Measurements from ENCODE around the gene BICC1.

Gene BICC1

DNA sequence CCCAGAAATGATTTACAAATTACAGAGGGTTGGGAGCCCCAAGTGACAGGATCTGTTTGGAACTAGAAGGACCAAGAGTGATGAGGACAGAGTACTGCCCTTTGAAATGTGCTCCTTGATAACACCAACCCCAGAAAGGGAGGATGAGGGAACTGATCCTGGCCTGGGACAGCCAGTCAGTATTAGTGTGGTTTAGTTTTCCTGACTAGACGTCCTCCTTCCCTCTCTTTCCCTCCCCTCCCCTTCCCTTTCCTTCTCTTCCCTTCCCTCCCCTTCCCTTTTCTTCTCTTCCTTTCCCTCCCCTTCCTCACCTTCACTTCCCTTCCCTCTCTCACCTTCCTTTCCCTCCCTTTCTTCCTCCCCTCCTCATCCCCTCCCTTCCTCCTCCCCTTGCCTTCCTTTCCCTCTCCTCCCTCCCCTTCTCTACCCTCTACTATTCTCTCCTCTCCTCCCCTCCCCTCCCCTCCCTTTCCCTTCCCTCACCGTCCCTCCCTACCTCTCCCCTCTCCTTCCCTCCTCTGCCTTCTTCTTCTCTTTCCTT is 31.0 kb upstream of the BICC1 start:
- no peak overlapping the region for H3K4me2 ChIP-seq (ENCODE audit: low read length)
- no peak for DNase-seq
- no peak overlapping the region for H3K18ac ChIP-seq (ENCODE audit: low read length)
- no peak overlapping the region for H2BK5ac ChIP-seq (ENCODE audit: low read length)
- H2BK15ac ChIP-seq (replicated peaks; ENCODE audit: low read depth) = no peak overlapping the region
- H3K4me1 ChIP-seq (ENCODE audit: control insufficient read depth, low read depth, low read length) = no peaks in the 10 kb centered on the region
- H3K79me1 ChIP-seq (ENCODE audit: low read length) = no peaks in the 10 kb centered on the region
- no peak overlapping the region for H3K4me3 ChIP-seq (ENCODE audit: low read length)
- no peaks in the 10 kb centered on the region for H3K27me3 ChIP-seq (ENCODE audit: insufficient read depth, low read length, poor library complexity)
- no peak overlapping the region for H3K56ac ChIP-seq (ENCODE audit: low read length)
- no peak overlapping the region for H3K4ac ChIP-seq (ENCODE audit: low read depth, low read length)
- H3K9ac ChIP-seq (ENCODE audit: low read length) = no peak overlapping the region
- no CpG with 5 or more reads among the region's 2 CpGs for WGBS (ENCODE audit: extremely low coverage, insufficient coverage, low lambda C conversion rate)
- no peak overlapping the region for H2BK120ac ChIP-seq (ENCODE audit: low read depth, low read length)
- no peak overlapping the region for H2AK5ac ChIP-seq (ENCODE audit: low read length)
- H3K23ac ChIP-seq (ENCODE audit: low read length) = no peak overlapping the region
- H3K27ac ChIP-seq (ENCODE audit: low read depth, low read length) = no peak overlapping the region
- no peaks in the 10 kb centered on the region for H3K36me3 ChIP-seq (ENCODE audit: control insufficient read depth, insufficient read depth, low read length)
- no peak overlapping the region for H4K5ac ChIP-seq (ENCODE audit: low read length)
- no peak overlapping the region for H4K8ac ChIP-seq (ENCODE audit: low read depth, low read length)
- no peaks in the 10 kb centered on the region for H3K79me2 ChIP-seq (ENCODE audit: control insufficient read depth, insufficient read depth, low read length)

- WGBS (ENCODE audit: extremely low coverage, insufficient coverage, low lambda C conversion rate) = no CpG with 5 or more reads among the region's 1 CpG
Observed at GRCh38 chr10:58486821-58487220, 25.9 kb upstream of the BICC1 start.

DNA sequence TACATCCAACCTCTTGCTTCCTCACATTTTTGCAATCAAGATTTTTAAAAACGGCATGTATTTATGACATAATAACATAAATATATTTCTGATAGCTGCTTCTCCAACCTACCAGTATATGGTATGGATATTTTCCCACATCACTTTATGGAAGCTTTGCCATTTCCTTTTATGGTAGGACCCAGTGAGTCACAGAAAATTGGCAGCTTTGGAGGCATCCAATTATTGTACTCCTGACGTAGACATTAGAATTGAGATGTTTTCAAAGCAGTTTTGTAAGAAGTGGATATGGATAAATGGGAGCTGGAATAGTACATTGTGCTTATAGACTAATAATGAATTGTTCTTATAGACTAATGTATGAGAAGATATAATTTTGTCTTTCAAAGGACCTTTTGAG is 23.8 kb upstream of the BICC1 start:
- no peak overlapping the region for H3K27ac ChIP-seq (ENCODE audit: low read depth, low read length)
- H2AK5ac ChIP-seq (ENCODE audit: low read length) = no peak overlapping the region
- H3K18ac ChIP-seq (ENCODE audit: low read length) = no peak overlapping the region
- no peak overlapping the region for H3K4me3 ChIP-seq (ENCODE audit: low read length)
- no peaks in the 10 kb centered on the region for H3K79me1 ChIP-seq (ENCODE audit: low read length)
- no peaks in the 10 kb centered on the region for H3K36me3 ChIP-seq (ENCODE audit: control insufficient read depth, insufficient read depth, low read length)
- H3K4ac ChIP-seq (ENCODE audit: low read depth, low read length) = no peak overlapping the region
- H3K27me3 ChIP-seq (ENCODE audit: insufficient read depth, low read length, poor library complexity) = no peaks in the 10 kb centered on the region
- H2BK120ac ChIP-seq (ENCODE audit: low read depth, low read length) = no peak overlapping the region
- H4K5ac ChIP-seq (ENCODE audit: low read length) = no peak overlapping the region
- H3K79me2 ChIP-seq (ENCODE audit: control insufficient read depth, insufficient read depth, low read length) = no peaks in the 10 kb centered on the region
- H3K9ac ChIP-seq (ENCODE audit: low read length) = no peak overlapping the region
- no peak overlapping the region for H2BK5ac ChIP-seq (ENCODE audit: low read length)
- no peak overlapping the region for H2BK15ac ChIP-seq (replicated peaks; ENCODE audit: low read depth)
- H3K4me1 ChIP-seq (ENCODE audit: control insufficient read depth, low read depth, low read length) = no peaks in the 10 kb centered on the region
- H3K56ac ChIP-seq (ENCODE audit: low read length) = no peak overlapping the region
- DNase-seq = no peak
- no peak overlapping the region for H4K8ac ChIP-seq (ENCODE audit: low read depth, low read length)
- H3K4me2 ChIP-seq (ENCODE audit: low read length) = no peak overlapping the region
- no peak overlapping the region for H3K23ac ChIP-seq (ENCODE audit: low read length)
- WGBS (ENCODE audit: extremely low coverage, insufficient coverage, low lambda C conversion rate) = no CpG with 5 or more reads among the region's 2 CpGs

More at GRCh38 chr10:58486821-58487220, 25.9 kb upstream of the BICC1 start:
- H3K9ac ChIP-seq (ENCODE audit: low read length) = no peak overlapping the region
- no peak overlapping the region for H2BK120ac ChIP-seq (ENCODE audit: low read depth, low read length)
- H2AK5ac ChIP-seq (ENCODE audit: low read length) = no peak overlapping the region
- no peaks in the 10 kb centered on the region for H3K4me1 ChIP-seq (ENCODE audit: control insufficient read depth, low read depth, low read length)
- H3K4me3 ChIP-seq (ENCODE audit: low read length) = no peak overlapping the region
- no peaks in the 10 kb centered on the region for H3K79me1 ChIP-seq (ENCODE audit: low read length)
- H3K4ac ChIP-seq (ENCODE audit: low read depth, low read length) = no peak overlapping the region
- no peak overlapping the region for H2BK5ac ChIP-seq (ENCODE audit: low read length)
- H4K5ac ChIP-seq (ENCODE audit: low read length) = no peak overlapping the region
- no peak overlapping the region for H4K8ac ChIP-seq (ENCODE audit: low read depth, low read length)
- no peak for DNase-seq
- H2BK15ac ChIP-seq (replicated peaks; ENCODE audit: low read depth) = no peak overlapping the region
- H3K27me3 ChIP-seq (ENCODE audit: insufficient read depth, low read length, poor library complexity) = no peaks in the 10 kb centered on the region
- H3K27ac ChIP-seq (ENCODE audit: low read depth, low read length) = no peak overlapping the region
- no peak overlapping the region for H3K56ac ChIP-seq (ENCODE audit: low read length)
- no peak overlapping the region for H3K23ac ChIP-seq (ENCODE audit: low read length)
- no peak overlapping the region for H3K18ac ChIP-seq (ENCODE audit: low read length)
- H3K36me3 ChIP-seq (ENCODE audit: control insufficient read depth, insufficient read depth, low read length) = no peaks in the 10 kb centered on the region
- H3K4me2 ChIP-seq (ENCODE audit: low read length) = no peak overlapping the region
- H3K79me2 ChIP-seq (ENCODE audit: control insufficient read depth, insufficient read depth, low read length) = no peaks in the 10 kb centered on the region

DNA sequence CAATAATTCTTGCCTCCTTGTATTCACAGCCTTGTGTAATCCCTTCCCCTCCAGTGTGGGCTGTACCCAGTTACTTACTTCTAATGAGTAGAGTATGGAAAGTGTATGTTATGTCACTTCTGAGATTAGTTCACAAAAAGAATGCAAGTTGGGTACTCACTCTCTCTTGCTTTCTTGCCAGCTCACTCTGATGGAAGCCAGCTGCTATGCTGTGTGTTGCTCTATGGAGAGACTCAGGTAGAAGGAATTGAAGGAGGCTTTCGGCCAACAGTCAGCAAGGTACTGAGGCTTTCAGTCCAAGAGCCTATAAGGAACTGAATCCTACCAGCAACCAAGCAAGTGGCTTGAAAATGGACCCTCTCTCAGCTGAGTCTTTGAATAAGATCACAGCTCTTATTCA is 9.7 kb upstream of the BICC1 start:
- Histone ChIP-seq H3K4me3 (ENCODE audit: low read length) (no peak overlapping the region), H3K9ac (ENCODE audit: low read length) (no peak overlapping the region), H2AK5ac (ENCODE audit: low read length) (no peak overlapping the region), H3K4me1 (ENCODE audit: control insufficient read depth, low read depth, low read length) (no peaks in the 10 kb centered on the region), H2BK120ac (ENCODE audit: low read depth, low read length) (no peak overlapping the region), H3K18ac (ENCODE audit: low read length) (no peak overlapping the region), H2BK5ac (ENCODE audit: low read length) (no peak overlapping the region), H2BK15ac (replicated peaks; ENCODE audit: low read depth) (no peak overlapping the region), H3K27me3 (ENCODE audit: insufficient read depth, low read length, poor library complexity) (no peaks in the 10 kb centered on the region), H3K27ac (ENCODE audit: low read depth, low read length) (no peak overlapping the region), H3K4me2 (ENCODE audit: low read length) (no peak overlapping the region), H3K36me3 (ENCODE audit: control insufficient read depth, insufficient read depth, low read length) (no peaks in the 10 kb centered on the region), H4K8ac (ENCODE audit: low read depth, low read length) (no peak overlapping the region), H4K5ac (ENCODE audit: low read length) (no peak overlapping the region), H3K4ac (ENCODE audit: low read depth, low read length) (no peak overlapping the region), H3K79me1 (ENCODE audit: low read length) (no peaks in the 10 kb centered on the region), H3K56ac (ENCODE audit: low read length) (no peak overlapping the region), H3K23ac (ENCODE audit: low read length) (no peak overlapping the region), H3K79me2 (ENCODE audit: control insufficient read depth, insufficient read depth, low read length) (no peaks in the 10 kb centered on the region)
- DNase-seq = no peak
- whole genome bisulfite sequencing (ENCODE audit: extremely low coverage, insufficient coverage, low lambda C conversion rate) = no CpG with 5 or more reads among the region's 1 CpG

DNA sequence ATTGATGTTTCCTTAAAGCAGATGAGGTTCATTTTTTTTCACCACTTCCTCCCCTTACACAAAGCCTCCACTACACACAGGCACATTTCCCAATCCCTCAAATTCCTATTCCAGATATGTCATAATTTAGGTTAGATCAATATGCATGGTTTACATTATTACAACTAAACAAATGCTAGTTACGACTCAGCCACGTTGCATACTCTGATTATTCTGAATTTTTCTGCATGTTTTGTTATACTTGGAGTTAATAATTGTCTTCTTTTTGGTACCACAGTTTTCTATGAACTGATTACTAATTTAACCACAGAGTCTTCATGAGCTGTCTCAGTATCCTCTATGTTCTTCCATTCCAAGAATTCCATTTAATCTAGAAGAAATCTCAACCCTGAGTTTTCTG is 4.4 kb upstream of the BICC1 start:
- DNase-seq = no peak
- Histone ChIP-seq H3K18ac (ENCODE audit: low read length) (no peak overlapping the region), H3K27ac (ENCODE audit: low read depth, low read length) (no peak overlapping the region), H4K5ac (ENCODE audit: low read length) (no peak overlapping the region), H3K4me3 (ENCODE audit: low read length) (no peak overlapping the region), H3K36me3 (ENCODE audit: control insufficient read depth, insufficient read depth, low read length) (no peaks in the 10 kb centered on the region), H4K8ac (ENCODE audit: low read depth, low read length) (no peak overlapping the region), H3K9ac (ENCODE audit: low read length) (no peak overlapping the region), H3K4me2 (ENCODE audit: low read length) (no peak overlapping the region), H3K4me1 (ENCODE audit: control insufficient read depth, low read depth, low read length) (peaks cover 2% of the 10 kb centered on the region), H3K79me2 (ENCODE audit: control insufficient read depth, insufficient read depth, low read length) (no peaks in the 10 kb centered on the region), H3K56ac (ENCODE audit: low read length) (no peak overlapping the region), H2AK5ac (ENCODE audit: low read length) (no peak overlapping the region), H3K79me1 (ENCODE audit: low read length) (no peaks in the 10 kb centered on the region), H2BK120ac (ENCODE audit: low read depth, low read length) (no peak overlapping the region), H2BK5ac (ENCODE audit: low read length) (no peak overlapping the region), H3K4ac (ENCODE audit: low read depth, low read length) (no peak overlapping the region), H3K27me3 (ENCODE audit: insufficient read depth, low read length, poor library complexity) (peaks cover 3% of the 10 kb centered on the region), H2BK15ac (replicated peaks; ENCODE audit: low read depth) (no peak overlapping the region), H3K23ac (ENCODE audit: low read length) (no peak overlapping the region)
- no CpG with 5 or more reads among the region's 2 CpGs for WGBS (ENCODE audit: extremely low coverage, insufficient coverage, low lambda C conversion rate)

DNA sequence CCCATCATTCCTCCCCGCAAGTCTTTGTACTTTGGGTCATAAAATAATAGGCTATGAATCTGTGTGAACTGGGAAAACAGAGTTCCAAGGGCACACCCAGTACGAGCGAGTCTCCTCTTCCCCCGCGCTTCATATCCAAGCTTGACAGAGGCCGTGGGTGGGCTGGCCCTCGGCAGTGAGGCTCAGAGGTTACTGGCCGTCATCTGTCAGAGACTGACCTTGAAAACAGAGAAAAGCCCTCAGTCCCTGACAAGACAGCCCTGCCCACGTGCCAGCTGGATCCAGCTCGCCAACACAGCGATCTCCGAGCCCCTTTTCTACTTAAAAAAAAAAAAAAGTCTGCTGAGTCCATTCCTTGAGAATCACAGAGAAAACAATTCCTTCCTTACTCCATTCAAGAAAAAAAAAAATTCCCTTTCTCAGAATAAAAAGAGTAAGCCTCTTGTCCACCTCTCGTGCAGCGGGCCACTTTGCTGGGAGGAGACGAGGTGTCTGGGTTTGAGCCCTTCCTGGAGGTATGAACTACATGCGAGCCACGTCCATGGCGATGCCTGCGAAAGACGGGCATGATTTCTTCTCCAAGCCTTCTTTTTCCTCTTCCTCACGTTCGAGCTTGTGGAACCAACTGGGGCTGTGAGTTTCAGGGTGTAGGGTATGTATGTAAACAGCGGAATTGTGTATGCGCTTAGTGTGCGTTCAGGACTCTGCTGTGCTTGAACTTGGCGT is 744 bp upstream of the BICC1 start:
- Histone ChIP-seq H3K18ac (ENCODE audit: low read length) (no peak overlapping the region), H4K5ac (ENCODE audit: low read length) (no peak overlapping the region), H3K23ac (ENCODE audit: low read length) (no peak overlapping the region), H3K4me2 (ENCODE audit: low read length) (peak overlapping the region; percentile 56), H3K79me2 (ENCODE audit: control insufficient read depth, insufficient read depth, low read length) (no peaks in the 10 kb centered on the region), H3K56ac (ENCODE audit: low read length) (peak overlapping the region; percentile 51), H2BK15ac (replicated peaks; ENCODE audit: low read depth) (no peak overlapping the region), H4K8ac (ENCODE audit: low read depth, low read length) (no peak overlapping the region), H3K27me3 (ENCODE audit: insufficient read depth, low read length, poor library complexity) (peaks cover 7% of the 10 kb centered on the region), H3K4me3 (ENCODE audit: low read length) (no peak overlapping the region), H3K4ac (ENCODE audit: low read depth, low read length) (no peak overlapping the region), H2BK120ac (ENCODE audit: low read depth, low read length) (no peak overlapping the region), H3K79me1 (ENCODE audit: low read length) (no peaks in the 10 kb centered on the region), H3K9ac (ENCODE audit: low read length) (peak overlapping the region; percentile 37), H3K4me1 (ENCODE audit: control insufficient read depth, low read depth, low read length) (peaks cover 2% of the 10 kb centered on the region), H2BK5ac (ENCODE audit: low read length) (no peak overlapping the region), H3K36me3 (ENCODE audit: control insufficient read depth, insufficient read depth, low read length) (no peaks in the 10 kb centered on the region), H2AK5ac (ENCODE audit: low read length) (no peak overlapping the region), H3K27ac (ENCODE audit: low read depth, low read length) (no peak overlapping the region)
- peak; percentile 5 for DNase-seq
- WGBS (ENCODE audit: extremely low coverage, insufficient coverage, low lambda C conversion rate) = 100% methylated on average over 1 of the region's 26 CpGs

All from mesendoderm (in vitro differentiated cells).